GM19467 (cell line): Measurements from ENCODE around the gene LRRC10B.

Experiments used
- ATAC-seq: cut with Tn5 transposase; IDR thresholded peaks from one replicate; pipeline ENCODE4 v1.9.1; 2021; ENCODE audit warnings: mild to moderate bottlenecking, moderate library complexity; ENCODE audit not compliant: unreplicated experiment

Gene LRRC10B

GRCh38 chr11:61486011-61486620 is 22.4 kb upstream of the LRRC10B start:
- ATAC-seq, result no peak

- ATAC-seq, result no peak
Observed at GRCh38 chr11:61486779-61487178, 21.8 kb upstream of the LRRC10B start.

- ATAC-seq, result no peak
Observed at GRCh38 chr11:61487342-61488025, 21.1 kb upstream of the LRRC10B start.

GRCh38 chr11:61488651-61489291 is 19.8 kb upstream of the LRRC10B start:
- ATAC-seq, result no peak

DNA sequence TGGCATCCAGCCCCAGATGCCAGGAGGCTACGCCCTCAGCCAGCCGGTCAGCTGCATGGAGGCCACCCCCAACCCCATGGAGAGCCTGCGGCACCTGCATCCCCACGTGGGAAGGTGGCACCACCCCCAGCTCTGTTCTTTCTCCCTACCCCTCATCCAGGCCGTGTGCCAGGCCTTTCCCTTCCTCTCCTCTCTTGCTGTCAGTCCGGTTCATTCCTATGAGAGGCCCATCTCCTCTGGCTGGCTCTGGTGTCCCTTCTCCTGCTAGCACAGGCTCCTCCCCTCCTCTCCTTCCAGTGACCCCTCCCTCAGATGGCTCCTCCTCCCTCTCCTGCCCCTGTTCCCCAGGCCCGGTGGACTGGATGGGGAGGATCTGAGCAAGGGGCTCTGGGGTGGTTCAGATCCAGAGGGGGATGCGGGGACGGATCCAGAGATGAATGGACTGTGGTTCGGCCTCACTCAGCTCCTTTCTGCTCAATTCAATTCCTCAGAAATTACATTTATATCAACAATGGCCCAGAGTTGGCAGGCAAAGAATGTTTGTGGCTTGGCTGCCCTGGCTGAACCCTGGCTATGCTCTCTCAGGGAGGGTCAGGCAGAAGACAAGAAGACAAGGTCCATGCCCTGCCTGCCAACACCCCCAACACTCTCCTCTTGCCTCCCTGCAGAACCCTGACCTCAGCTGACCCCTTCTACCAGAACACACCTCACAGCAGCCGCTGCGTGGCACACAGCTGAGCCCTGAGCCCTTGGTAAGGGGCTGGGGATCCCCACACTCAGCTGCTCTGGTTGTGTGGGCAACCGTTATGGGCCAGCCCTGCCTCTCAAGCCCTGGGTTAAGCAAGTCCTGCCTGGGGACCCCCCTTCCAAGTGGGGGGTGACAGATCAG is 18.5 kb upstream of the LRRC10B start:
- no peak for ATAC-seq

GRCh38 chr11:61491736-61492395 is 16.7 kb upstream of the LRRC10B start:
- ATAC-seq, result no peak

- ATAC-seq, result no peak
Observed at GRCh38 chr11:61494381-61494961, 14.1 kb upstream of the LRRC10B start.

- ATAC-seq, result no peak
Observed at GRCh38 chr11:61495801-61496601, 12.5 kb upstream of the LRRC10B start.

GRCh38 chr11:61496602-61497400 is 11.7 kb upstream of the LRRC10B start:
- no peak for ATAC-seq

DNA sequence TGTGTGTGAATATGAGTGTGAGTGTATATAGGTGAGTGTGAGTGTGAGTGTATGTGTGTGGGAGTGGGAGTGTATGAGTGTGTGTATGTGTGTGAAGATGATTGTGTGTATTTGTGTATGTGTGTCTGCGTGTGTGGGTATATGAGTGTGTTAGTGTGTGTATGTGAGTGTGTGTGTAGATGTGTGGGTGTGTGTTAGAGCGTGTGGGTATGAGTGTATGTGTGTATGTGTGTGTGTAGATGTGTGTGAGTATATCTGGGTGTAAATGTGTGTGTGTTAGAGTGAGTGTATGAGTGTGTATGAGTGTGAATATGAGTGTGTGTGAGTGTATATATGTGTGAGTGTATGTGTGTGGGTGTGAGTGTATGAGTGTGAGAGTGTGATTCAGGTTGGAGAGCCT is 11.1 kb upstream of the LRRC10B start:
- no peak for ATAC-seq

- ATAC-seq, result no peak
Observed at GRCh38 chr11:61497876-61498275, 10.7 kb upstream of the LRRC10B start.

DNA sequence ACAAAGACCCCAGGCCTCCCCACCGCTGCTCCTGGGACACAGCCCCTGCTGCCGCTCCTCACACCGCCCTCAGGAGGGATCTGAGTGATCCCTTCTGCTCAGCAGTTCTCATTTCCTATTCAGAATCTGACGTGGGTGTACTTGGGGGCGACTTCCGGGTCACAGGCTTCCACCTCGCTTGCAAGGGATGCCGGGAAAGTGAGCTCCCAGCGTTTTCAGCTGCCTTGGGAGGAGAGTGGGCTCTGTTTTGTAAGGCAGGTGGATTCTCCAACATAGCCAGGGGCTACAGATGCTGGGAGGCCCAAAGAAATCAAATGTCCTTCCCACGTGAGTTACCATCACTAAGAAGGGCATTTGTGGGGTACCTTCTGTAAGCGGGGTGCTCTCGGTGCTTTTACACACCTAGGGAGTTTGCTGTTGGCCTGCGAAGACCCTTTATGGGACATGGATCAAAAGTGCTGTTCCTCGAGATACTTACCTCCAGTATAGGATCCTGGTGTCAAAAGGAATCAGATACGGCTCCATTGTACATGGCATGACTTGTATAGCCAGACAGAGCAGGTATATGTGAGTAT is 9.7 kb upstream of the LRRC10B start:
- no peak for ATAC-seq

DNA sequence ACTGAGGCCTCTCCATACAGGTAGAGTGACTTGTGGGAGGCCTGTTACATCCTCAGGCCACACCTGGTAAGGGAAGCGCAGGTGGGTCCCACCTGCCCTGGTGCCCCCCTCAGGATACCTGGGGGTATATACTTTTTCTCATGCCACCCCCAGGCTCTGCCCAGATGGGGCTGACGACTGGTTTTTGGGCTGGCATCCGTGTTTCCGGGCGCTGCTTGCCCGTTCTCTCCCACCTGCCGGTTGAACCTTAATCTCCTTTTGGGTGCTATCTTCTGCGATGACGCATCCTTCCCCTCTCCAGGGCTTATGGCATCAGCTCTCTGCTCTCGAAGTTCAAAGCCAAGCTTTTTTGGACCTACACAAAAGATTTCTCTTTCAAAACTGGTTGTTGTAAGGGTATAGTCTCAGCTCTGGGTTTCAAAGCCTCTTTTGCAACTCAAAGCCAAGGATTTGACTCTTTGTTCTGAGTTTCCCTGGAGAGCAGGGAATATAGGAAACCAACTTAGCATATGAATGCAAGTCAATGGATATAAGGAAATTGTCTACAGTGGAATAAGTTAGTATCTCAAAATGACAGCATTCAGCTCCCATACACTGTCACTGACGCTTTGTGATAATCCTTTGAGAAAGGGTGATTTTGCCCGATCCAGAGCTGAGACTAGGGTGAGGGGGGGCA is 8.6 kb upstream of the LRRC10B start:
- ATAC-seq, result no peak

- ATAC-seq, result no peak
Observed at GRCh38 chr11:61502522-61502921, 6.0 kb upstream of the LRRC10B start.

DNA sequence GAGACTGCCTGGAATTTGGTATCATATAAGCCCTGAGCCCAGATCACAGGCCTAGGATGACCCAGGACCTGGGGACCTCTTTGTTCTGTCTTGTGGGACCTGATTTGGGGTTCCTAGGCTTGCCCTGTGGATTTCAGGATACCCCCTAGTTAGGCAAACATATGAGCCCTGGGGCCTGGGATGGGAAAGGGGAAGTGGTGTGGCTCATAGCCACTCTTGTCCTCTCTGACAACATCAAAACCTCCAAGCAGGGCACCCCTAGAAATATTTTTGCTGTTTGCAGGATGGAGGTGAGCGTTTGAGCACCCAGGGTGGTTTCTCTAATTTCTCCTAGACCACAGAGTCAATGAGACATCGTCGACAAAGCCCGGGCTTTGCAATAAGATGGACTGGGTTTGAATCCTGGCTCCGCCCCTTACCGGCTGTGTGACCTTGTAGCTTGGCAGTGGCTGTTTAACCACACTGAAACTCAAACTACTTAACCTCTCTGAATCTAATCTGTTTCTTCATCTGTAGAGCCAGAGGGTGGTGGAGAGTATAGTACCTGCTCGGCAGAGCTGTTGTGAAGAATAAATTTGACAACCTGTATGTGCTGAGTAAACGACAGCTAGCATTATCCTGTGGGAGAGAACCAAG is 5.3 kb upstream of the LRRC10B start:
- ATAC-seq, result no peak

- ATAC-seq, result no peak
Observed at GRCh38 chr11:61505106-61505505, 3.4 kb upstream of the LRRC10B start.

DNA sequence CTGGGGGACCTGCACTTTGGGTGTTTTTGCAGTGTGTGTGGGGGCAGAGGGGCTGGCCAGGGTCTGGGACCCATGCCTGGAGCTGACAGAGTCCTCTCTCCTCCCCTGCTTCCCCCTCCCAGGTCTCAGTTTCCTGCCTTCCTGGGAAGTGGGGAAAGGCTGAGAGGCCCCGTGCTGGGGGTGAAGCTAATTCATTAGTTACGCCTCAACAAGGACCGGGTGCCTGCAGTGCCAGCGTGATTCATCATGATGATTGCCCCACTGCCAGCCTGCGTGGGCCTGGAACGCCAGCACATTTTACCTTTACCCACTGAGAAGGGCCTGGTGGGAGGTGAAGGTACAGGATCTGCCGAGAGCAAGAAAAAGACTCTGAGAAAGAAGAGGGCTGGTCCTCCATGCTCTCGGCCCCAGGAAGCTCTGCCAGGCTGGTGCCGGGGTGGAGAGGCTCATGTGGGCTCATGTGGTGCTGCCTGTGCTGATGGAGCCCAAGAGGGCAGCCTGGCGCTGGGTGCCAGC is 2.9 kb upstream of the LRRC10B start:
- ATAC-seq, result no peak
